ENCODE data around the gene PSMA3.
A peak's percentile ranks its signal among the peaks of the same experiment; 100 is the strongest.

The PSMA3 gene

DNA sequence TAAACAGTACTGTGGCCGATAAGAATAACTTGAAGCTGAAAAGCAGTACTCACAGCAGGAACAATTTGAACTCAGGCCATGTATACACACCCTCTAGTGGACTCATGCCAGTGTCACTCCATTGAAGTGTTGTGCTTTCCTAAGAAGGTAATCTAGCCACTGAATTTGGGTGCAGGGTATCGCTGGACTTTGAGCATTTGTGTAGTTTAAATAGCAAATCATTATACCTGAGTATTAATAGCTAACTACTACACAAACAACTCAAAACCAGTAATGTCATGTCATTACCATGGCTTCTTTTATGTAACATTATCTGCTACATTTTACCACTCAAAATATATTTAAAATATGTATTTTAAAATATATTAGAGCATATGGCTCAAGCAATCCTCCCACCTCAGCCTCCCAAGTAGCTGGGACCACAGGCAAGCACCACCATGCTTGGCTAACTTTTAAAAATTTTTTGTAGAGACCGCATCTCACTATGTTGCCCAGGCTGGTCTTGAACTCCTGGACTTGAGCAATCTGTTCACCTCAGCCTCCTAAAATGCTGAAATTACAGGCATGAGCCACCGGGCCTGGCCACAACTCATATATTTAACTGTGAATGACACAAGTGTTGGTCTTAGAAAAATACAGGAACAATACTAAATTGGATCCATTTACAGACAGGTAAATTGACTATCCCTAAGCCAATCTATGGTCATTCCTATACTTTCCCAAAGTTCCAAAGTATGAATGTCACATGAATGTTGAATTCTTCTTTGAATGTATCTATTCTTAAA is 28.1 kb downstream of the PSMA3 start:
- DNase-seq: no peak

GRCh38 chr14:58274881-58275280 is 30.2 kb downstream of the PSMA3 start:
- DNase-seq: no peak

DNA sequence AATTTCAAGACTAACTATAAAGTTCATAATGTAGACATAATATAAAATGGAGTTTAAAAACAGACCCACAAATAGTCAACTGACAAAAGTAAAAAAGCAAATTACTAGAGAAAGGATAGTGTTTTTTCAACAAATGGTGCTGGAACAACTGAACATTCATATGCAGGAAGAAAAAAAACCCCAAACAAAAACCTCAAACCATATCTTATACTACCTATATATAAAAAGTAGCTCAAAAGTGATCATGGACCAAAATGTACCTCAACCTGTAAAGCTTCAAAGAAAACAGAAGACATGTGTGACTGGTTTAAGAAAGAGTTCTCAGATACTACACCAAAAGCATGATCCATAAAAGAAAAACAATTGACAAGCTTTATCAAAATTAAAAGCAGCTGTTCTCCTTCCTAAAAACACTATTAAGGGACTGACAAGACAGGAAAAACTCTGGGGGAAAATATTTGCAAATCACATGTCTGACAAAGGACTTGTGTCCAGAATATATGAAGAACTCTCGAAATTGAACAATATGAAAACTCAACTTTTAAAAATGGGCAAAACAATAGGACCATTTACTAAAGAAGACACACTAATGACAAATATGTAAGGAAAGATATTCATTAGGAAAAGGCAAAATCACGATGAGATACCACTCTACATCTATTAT is 31.0 kb downstream of the PSMA3 start:
- DNase-seq: no peak

DNA sequence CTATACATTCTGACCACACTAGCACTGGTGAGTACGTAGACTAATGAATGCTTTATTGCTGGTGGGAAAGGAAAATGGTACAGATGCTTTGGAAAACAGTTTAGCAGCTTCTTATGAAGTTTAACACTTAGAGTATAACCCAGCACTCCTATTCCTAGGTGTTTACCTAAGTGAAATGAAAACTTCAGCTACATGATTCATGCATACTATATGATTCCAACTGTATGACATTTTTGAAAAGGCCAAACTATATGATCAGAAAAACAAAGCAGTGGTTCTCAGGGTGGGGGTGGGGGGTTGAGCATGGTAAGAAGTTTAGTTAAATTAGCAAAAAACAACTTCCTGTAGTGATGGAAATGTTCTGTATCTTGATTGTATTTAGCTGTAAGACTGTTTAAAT is 31.6 kb downstream of the PSMA3 start:
- DNase-seq: no peak

- DNase-seq: no peak
Observed at GRCh38 chr14:58278177-58278576, 33.5 kb downstream of the PSMA3 start.

- DNase-seq: no peak
Observed at GRCh38 chr14:58280954-58281787, 36.5 kb downstream of the PSMA3 start.

DNA sequence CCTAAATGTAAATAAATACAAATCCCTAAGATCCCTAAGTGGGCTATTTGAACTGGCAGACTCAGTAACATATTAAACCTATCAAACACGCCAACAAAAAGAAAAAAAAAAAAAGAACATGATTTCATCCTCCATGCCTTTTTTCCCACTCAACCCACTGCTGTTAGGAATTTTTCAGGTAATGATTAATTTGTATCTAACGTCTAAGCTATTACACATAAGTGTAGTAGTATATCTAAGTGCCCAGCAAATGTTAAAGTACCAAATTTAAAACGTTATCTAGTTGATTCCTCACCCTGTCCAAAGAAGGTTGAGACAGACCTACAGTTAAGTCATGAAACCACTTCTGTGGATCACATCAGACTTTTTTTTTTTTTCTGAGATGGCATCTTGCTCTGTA is 37.3 kb downstream of the PSMA3 start:
- no peak for DNase-seq

DNA sequence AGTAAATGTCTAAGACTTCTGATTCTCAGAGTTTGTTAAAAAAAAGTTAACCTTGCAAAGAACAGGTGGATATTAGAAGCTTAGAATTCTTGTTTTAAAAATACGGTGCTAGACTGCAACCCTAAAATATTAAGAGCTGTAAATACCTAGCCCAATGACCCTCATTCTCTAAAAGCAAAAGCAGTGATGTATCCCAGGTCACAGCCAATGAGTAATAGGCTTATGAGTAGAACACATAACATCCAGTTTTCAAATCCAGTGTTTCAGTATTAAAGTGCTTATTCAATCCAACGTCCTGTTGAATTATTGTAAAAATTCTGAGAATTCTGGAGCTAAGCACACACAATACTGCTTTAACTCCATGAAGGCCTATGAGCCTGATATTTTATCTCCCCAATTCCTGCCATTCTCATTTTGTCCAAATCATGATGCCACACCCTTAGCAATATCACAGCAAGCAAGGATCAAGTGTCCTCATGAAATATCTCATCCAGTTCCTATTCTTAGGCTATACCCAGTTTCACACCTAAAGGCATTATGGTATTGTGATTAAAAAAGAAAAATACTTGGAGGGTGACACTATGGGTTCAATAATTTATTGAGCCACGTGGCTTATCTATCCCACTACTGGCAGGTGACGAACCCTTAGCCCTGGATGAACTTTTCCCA is 38.4 kb downstream of the PSMA3 start:
- no peak for DNase-seq

DNA sequence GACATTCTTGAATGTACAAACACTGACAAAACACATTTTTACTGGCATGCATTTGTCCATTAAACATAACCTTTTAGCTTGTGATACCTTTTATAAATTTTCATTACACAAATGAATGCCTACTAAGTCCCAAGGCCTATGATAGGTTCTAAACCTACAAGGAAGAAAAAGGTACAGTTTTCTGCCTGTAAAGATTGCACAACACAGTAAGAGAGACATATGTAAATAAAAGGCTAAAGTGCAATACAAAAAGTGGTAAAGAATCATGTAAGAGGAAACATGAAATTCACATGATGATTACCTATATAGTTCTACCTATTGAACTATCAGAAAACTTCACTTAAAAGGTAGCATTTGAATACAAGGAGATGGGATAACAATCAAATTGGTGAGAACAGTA is 39.1 kb downstream of the PSMA3 start:
- no peak for DNase-seq

GRCh38 chr14:58285132-58285531 is 40.5 kb downstream of the PSMA3 start:
- DNase-seq: no peak

- DNase-seq: no peak
Observed at GRCh38 chr14:58287607-58288042, 43.0 kb downstream of the PSMA3 start.

DNA sequence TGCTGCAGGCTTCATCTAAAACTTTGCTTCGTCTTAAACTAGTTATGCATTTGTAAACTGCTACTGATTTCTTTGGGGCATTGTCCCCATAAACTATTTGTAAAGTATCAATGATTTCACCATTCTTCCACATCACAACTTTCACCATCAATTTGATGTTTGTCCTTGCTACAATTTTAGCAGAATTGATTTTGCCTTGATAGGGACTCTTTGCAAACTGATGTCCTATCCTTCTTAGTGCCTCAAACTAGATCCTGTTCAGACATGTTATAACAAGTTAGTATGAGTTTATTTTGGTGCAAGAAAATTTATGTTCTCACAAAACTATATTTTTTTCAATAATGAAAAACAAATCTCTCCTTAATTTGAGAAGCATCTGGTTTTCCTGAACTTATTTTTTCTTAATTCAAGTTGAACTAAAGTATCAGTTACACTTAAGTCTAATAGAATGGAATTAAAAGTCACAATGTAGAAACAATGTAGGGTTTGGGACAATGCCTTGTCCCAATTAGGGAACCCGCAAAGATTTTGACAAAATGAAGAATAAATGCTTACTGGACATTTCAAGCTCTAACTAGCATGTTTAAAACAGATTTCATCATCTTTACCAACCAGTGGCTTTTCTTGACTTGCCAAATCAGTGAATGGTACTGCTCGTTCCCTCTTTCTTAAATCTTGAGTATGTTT is 43.6 kb downstream of the PSMA3 start:
- no peak for DNase-seq

- no peak for DNase-seq
Observed at GRCh38 chr14:58291646-58292045, 47.0 kb downstream of the PSMA3 start.

DNA sequence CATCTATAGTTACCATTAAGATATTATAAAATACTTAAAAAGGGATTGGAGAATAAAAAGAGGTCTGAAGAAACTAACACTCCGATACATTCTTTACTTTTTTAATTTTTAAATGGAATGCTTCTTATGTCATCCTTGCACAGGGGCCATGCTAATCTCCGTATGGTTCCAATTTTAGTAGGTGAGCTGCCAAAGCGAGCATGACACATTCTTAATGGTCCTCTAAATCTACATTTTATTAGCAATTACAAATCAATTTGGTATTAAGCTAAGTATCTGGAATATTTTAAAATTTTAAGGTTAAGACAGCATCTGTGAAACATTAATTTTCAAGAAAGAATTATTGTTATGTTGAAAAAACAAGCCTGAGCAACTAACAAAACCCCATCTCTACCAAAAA is 47.5 kb downstream of the PSMA3 start:
- DNase-seq: no peak

GRCh38 chr14:58294201-58294600 is 49.6 kb downstream of the PSMA3 start:
- DNase-seq: no peak

- DNase-seq: no peak
Observed at GRCh38 chr14:58296726-58297125, 52.1 kb downstream of the PSMA3 start.

DNA sequence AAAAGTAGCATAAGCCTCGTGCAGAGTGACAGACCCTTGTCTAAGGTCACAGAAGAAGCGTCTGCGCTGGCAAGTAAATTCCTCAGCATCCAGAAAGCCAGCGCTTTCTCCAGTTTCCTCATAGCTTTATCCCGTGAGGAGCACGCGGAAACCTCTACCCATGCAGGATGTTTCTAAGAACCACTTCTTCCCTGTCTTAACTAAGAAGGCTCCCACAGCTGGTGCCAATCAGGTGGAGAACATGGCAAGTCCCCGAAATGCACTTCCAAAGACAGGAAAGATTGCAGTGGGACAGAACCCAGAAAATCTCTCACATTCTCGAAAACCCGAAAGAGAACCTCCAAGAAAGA is 52.7 kb downstream of the PSMA3 start:
- no peak for DNase-seq

DNA sequence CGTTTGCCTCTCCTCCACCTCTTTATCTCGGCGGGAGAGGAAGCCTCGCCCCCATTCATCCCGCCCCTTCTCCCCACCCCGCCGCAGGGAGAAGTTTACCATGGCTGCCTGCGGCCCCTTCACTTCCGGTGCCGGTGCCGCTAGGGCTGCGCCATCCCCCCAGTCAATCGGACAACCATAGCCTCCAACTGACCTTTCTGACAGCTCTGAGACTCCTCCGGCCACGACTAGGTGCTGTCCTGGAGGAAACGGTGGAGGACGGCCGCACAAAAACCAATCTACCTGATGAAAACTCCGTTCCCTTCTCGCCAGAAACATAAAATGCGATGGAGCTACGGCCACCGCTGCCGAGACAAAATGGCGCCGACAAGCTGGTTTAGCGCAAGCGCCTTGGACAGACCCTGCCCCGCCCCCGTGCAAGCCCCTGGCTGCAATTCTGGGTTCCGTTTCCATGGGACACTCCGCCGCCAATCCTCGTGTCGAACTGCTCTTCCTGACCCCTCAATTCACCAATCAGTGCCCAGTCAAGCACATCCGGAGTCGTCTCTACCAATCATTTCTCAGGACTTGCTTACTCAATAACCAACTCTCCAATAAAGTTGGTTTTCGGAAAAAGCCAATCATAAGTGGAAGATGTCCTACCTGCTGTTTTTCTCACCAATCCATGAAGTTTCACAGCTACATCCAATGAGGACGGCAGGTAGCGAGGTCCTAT is 53.3 kb downstream of the PSMA3 start:
- peak; percentile 95 for DNase-seq

GRCh38 chr14:58298477-58299400 is 54.1 kb downstream of the PSMA3 start, which contains the start of gene ARID4A:
Gene ARID4A, plus strand, starts transcription at chr14:58298555. Its CDS starts 1,300 bp downstream, at chr14:58299855.
- peak; percentile 73 for DNase-seq

Data from activated CD4-positive, CD25-positive, alpha-beta regulatory T cell treated with anti-CD3 and anti-CD28 coated beads, Interleukin-2, amount 50 U/mL, for 72 hours (primary cell).